HT1080 (cell line): ENCODE data around the gene PSMD8. TPM values are rescaled to one million over a fixed set of nuclear protein-coding genes. Genes with fewer than 3 reads are reported as not detected.
"Not testable (repeated sequence)": the region's sequence is repeated elsewhere in the genome, so short reads cannot be mapped to it uniquely, and the experiment has no call there.

Experiments used
- DNase-seq: peaks from one replicate; pipeline ENCODE4 v3.0.0-alpha.2; 2015; ENCODE audit warnings: low read depth
- polyA plus RNA-seq, 2 experiments: library from polyadenylated mRNA; depleted of rRNA; stranded (reverse); fragments of >200 nt; gene quantifications; 2 replicates each; pipeline ENCODE4 v1.2.3, GENCODE V29; 2015
- total RNA-seq: library from RNA; depleted of rRNA; stranded (reverse); fragments of >200 nt; shearing (Covaris generic); gene quantifications from 2 replicates; pipeline ENCODE4 v1.2.3, GENCODE V29; 2014; rRNA removed

Gene PSMD8
- 410 and 485 TPM in 2 replicates for total RNA-seq
- 295 and 335 TPM in 2 replicates for polyA plus RNA-seq (2015; cell fraction: cytosol; rRNA removed)
- 174 and 191 TPM in 2 replicates for polyA plus RNA-seq (2015; cell fraction: nucleus; rRNA removed)

GRCh38 chr19:38374332-38375097, at the start of gene PSMD8:
Gene PSMD8, plus strand, starts transcription at chr19:38374571. Its CDS starts 31 bp downstream, at chr19:38374602.
- DNase-seq: peak; percentile 99

- no peak for DNase-seq
These were observed 47.8 kb upstream of the PSMD8 start for GRCh38 chr19:38326591-38326990.

- DNase-seq: no peak
These were observed 44.7 kb upstream of the PSMD8 start for GRCh38 chr19:38329651-38330050.

- DNase-seq: no peak
These were observed 42.6 kb upstream of the PSMD8 start for GRCh38 chr19:38331728-38332127.

- DNase-seq: no peak
These were observed 41.1 kb upstream of the PSMD8 start for GRCh38 chr19:38333245-38333644.

- DNase-seq: peak; percentile 93
These were observed 38.3 kb upstream of the PSMD8 start for GRCh38 chr19:38335949-38336637.

GRCh38 chr19:38336638-38337359, 37.6 kb upstream of the PSMD8 start:
- peak; percentile 84 for DNase-seq

GRCh38 chr19:38337360-38337653, 37.1 kb upstream of the PSMD8 start:
- DNase-seq: no peak

GRCh38 chr19:38339011-38339410, 35.4 kb upstream of the PSMD8 start:
- DNase-seq: not testable (repeated sequence)

GRCh38 chr19:38340927-38341326, 33.4 kb upstream of the PSMD8 start:
- no peak for DNase-seq

- no peak for DNase-seq
These were observed 27.5 kb upstream of the PSMD8 start for GRCh38 chr19:38346837-38347236.

- DNase-seq: no peak
These were observed 23.5 kb upstream of the PSMD8 start for GRCh38 chr19:38350883-38351282.

- DNase-seq: no peak
These were observed 22.4 kb upstream of the PSMD8 start for GRCh38 chr19:38351865-38352395.

GRCh38 chr19:38352611-38353010, 21.8 kb upstream of the PSMD8 start:
- no peak for DNase-seq

GRCh38 chr19:38355728-38356725, 18.3 kb upstream of the PSMD8 start:
- no peak for DNase-seq

- no peak for DNase-seq
These were observed 16.3 kb upstream of the PSMD8 start for GRCh38 chr19:38358071-38358470.

GRCh38 chr19:38359242-38360021, 14.9 kb upstream of the PSMD8 start:
- no peak for DNase-seq

- DNase-seq: no peak
These were observed 14.0 kb upstream of the PSMD8 start for GRCh38 chr19:38360351-38360750.

GRCh38 chr19:38360839-38361631, 13.3 kb upstream of the PSMD8 start:
- no peak for DNase-seq
